GM15510 (cell line): ENCODE data around the gene TFB1M.

Experiments
- POLR2A ChIP-seq: IDR thresholded peaks from 3 replicates; pipeline ENCODE4 v1.6.1; 2011; ENCODE audit warnings: borderline replicate concordance; ENCODE audit not compliant: insufficient read length; ENCODE audit errors: extremely low read depth

The TFB1M gene

GRCh38 chr6:155330922-155331321 lies 16.6 kb upstream of the TFB1M start:
- no peak for TF ChIP-seq POLR2A

GRCh38 chr6:155330133-155330734 lies 15.9 kb upstream of the TFB1M start:
- no peak for TF ChIP-seq POLR2A

GRCh38 chr6:155329460-155330132 lies 15.3 kb upstream of the TFB1M start:
- no peak for TF ChIP-seq POLR2A

GRCh38 chr6:155328539-155329459 lies 14.5 kb upstream of the TFB1M start:
- TF ChIP-seq POLR2A: no peak

- no peak for TF ChIP-seq POLR2A
These were observed 13.8 kb upstream of the TFB1M start for GRCh38 chr6:155328074-155328538.

GRCh38 chr6:155327326-155328073 lies 13.2 kb upstream of the TFB1M start:
- no peak for TF ChIP-seq POLR2A

GRCh38 chr6:155325700-155326516 lies 11.6 kb upstream of the TFB1M start:
- TF ChIP-seq POLR2A: no peak

- TF ChIP-seq POLR2A: no peak
These were observed 10.7 kb upstream of the TFB1M start for GRCh38 chr6:155324993-155325392.

GRCh38 chr6:155324172-155324571 lies 9.9 kb upstream of the TFB1M start:
- TF ChIP-seq POLR2A: no peak

- no peak for TF ChIP-seq POLR2A
These were observed 5.6 kb upstream of the TFB1M start for GRCh38 chr6:155319902-155320301.

- TF ChIP-seq POLR2A: no peak
These were observed 2.9 kb upstream of the TFB1M start for GRCh38 chr6:155317186-155317585.

- TF ChIP-seq POLR2A: no peak
These were observed 2.1 kb upstream of the TFB1M start for GRCh38 chr6:155316419-155316818.

- no peak for TF ChIP-seq POLR2A
These were observed 1.2 kb upstream of the TFB1M start for GRCh38 chr6:155315516-155315871.
